ENCODE data around the gene GALP. TPM values are rescaled to one million over a fixed set of nuclear protein-coding genes. Genes with fewer than 3 reads are reported as not detected.
"Not testable (repeated sequence)": the region's sequence is repeated elsewhere in the genome, so short reads cannot be mapped to it uniquely, and the experiment has no call there.

GALP gene
- 6.7 TPM for polyA plus RNA-seq (2013, experiment 1 of 2)
- polyA plus RNA-seq (2013, experiment 2 of 2) = 19.4 TPM

DNA sequence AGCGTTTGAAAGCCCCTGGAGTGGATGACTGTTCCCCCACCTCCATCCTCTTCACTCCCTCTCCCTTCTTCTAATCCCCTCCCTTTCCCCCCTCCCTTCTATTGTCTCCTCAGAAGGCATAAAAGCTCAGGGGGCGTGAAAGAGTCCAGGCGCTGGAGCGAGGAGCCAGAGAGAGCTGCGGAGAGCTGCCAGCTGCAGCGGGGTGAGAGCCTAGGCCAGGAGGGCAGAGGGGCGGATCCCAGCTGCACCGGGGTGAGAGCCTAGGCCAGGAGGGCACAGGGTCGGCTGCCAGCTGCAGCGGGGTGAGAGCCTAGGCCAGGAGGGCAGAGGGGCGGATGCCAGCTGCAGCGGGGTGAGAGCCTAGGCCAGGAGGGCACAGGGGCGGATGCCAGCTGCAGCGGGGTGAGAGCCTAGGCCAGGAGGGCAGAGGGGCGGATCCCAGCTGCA lies at the start of gene GALP:
Gene GALP (plus strand): TSS at position 148 of the 447 bp plus-strand sequence. CDS start 1,101 bp downstream, outside the sequence.
- not testable (repeated sequence) for H3K27me3 ChIP-seq (ENCODE audit: control insufficient read depth in 3 of 3, insufficient read depth in 3 of 3, low read depth in 1 of 3, low read length in 3 of 3); H3K36me3 ChIP-seq (replicated peaks in 1 of 2; ENCODE audit: control insufficient read depth in 2 of 2, insufficient read depth in 2 of 2, low read length in 2 of 2); H3K79me1 ChIP-seq (ENCODE audit: low read depth, low read length); H3K9me3 ChIP-seq (replicated peaks in 1 of 2; ENCODE audit: control insufficient read depth in 2 of 2, insufficient read depth in 1 of 2, low read depth in 1 of 2, low read length in 2 of 2)
- peak within 1 kb of the TSS; percentile 70 for H3K9ac ChIP-seq (ENCODE audit: low read depth, low read length, poor library complexity)
- H3K4me1 ChIP-seq (ENCODE audit: control insufficient read depth in 2 of 2, insufficient read depth in 1 of 2, low read depth in 1 of 2, low read length in 2 of 2) = peaks cover 5 to 20% of the 10 kb centered on the region in 2 donors
- no CpG with 5 or more reads among the region's 15 CpGs for WGBS, 2 donors (ENCODE audit: extremely low coverage in 2 of 2, insufficient read length in 2 of 2, insufficient replicate concordance in 1 of 2)
- peak; percentile 58 for DNase-seq (ENCODE audit: low spot score)
- peak within 1 kb of the TSS; percentile 97 for H4K91ac ChIP-seq (ENCODE audit: low read depth, low read length, poor library complexity)
- H3K18ac ChIP-seq (ENCODE audit: low read length) = peak within 1 kb of the TSS; percentile 97
- H2AFZ ChIP-seq (ENCODE audit: low read length) = peak within 1 kb of the TSS; percentile 68
- peak within 1 kb of the TSS; percentile 93 for H3K4ac ChIP-seq (ENCODE audit: low read length)
- peak within 1 kb of the TSS; percentile 73 for H3K23ac ChIP-seq (ENCODE audit: low read depth, low read length, poor library complexity)
- peak within 1 kb of the TSS; percentile 96 for H2BK5ac ChIP-seq (ENCODE audit: low read length)
- peak within 1 kb of the TSS; percentile 89 for H3K27ac ChIP-seq (replicated peaks; ENCODE audit: low read length)
- peak within 1 kb of the TSS; percentile 89 for H3K14ac ChIP-seq (ENCODE audit: low read length)
- peak within 1 kb of the TSS; percentile 89 for H2BK15ac ChIP-seq (ENCODE audit: low read length)
- H4K8ac ChIP-seq (ENCODE audit: low read depth, low read length) = peak within 1 kb of the TSS; percentile 43
- peak within 1 kb of the TSS; percentile 99 for H2BK12ac ChIP-seq (ENCODE audit: low read length)
- H2AK5ac ChIP-seq (ENCODE audit: low read depth, low read length) = peak within 1 kb of the TSS; percentile 97
- peak within 1 kb of the TSS; percentile 100 for H2BK120ac ChIP-seq (ENCODE audit: low read depth, low read length)
- H3K4me3 ChIP-seq (ENCODE audit: low read length in 2 of 2) = peak within 1 kb of the TSS in 1 of 2 donors; percentile 23
- peak within 1 kb of the TSS; percentile 25 for H3K4me2 ChIP-seq (ENCODE audit: insufficient read depth, low read length, poor library complexity, severe bottlenecking)

DNA sequence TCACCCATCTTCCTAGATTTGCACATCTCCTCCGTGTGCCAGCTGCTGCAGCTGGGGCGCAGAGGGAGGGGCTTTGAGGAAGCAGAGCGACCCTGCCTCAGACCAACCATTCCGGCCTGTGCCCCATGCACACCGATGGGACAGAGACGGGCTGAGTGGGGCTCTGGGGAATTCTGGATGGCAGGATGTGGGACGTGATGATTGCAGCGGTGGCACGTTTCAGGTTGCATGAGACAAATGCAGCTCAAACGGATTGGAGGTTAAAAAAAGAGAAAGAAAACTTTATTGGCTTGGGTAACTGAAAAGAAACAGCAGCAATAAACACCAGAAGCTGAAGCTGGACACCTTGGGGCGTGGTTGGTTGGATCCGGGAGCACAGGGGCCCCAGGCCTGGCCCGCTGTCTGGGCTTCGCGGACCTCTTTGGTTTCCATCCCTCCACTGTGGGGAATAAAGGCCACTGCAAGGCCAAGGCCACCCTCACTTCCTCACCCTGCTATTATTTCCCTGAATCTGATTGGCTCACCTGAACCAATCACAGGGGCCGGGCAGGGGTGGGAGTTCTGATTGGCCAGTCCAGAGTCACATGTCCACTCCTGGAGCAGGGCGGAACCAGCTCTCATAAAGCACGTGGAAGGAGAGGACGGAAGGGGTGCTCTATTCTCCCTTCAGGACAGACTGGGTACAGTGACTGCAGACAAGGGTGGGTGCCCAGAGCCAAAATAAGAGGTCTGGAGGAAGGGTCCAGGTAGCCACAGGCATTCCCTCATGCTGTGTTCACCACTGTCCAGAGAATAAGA lies 48.6 kb upstream of the GALP start:
- H4K91ac ChIP-seq (ENCODE audit: low read depth, low read length, poor library complexity) = no peak overlapping the region
- no peaks in the 10 kb centered on the region for H3K79me1 ChIP-seq (ENCODE audit: low read depth, low read length)
- H3K4me2 ChIP-seq (ENCODE audit: insufficient read depth, low read length, poor library complexity, severe bottlenecking) = no peak overlapping the region
- no peak overlapping the region for H3K4ac ChIP-seq (ENCODE audit: low read length)
- no peak overlapping the region for H4K8ac ChIP-seq (ENCODE audit: low read depth, low read length)
- DNase-seq (ENCODE audit: low spot score) = no peak
- no peak overlapping the region for H2BK5ac ChIP-seq (ENCODE audit: low read length)
- no peak overlapping the region for H2BK15ac ChIP-seq (ENCODE audit: low read length)
- peak overlapping the region; percentile 31 for H3K18ac ChIP-seq (ENCODE audit: low read length)
- H2BK120ac ChIP-seq (ENCODE audit: low read depth, low read length) = no peak overlapping the region
- H2AK5ac ChIP-seq (ENCODE audit: low read depth, low read length) = no peak overlapping the region
- no peak overlapping the region for H3K23ac ChIP-seq (ENCODE audit: low read depth, low read length, poor library complexity)
- H3K9me3 ChIP-seq (replicated peaks in 1 of 2; ENCODE audit: control insufficient read depth in 2 of 2, insufficient read depth in 1 of 2, low read depth in 1 of 2, low read length in 2 of 2) = no peaks in the 10 kb centered on the region
- H3K27me3 ChIP-seq (ENCODE audit: control insufficient read depth in 3 of 3, insufficient read depth in 3 of 3, low read depth in 1 of 3, low read length in 3 of 3) = no peaks in the 10 kb centered on the region
- H3K4me3 ChIP-seq (ENCODE audit: low read length in 2 of 2) = no peak overlapping the region
- H3K36me3 ChIP-seq (replicated peaks in 1 of 2; ENCODE audit: control insufficient read depth in 2 of 2, insufficient read depth in 2 of 2, low read length in 2 of 2) = no peaks in the 10 kb centered on the region
- no peak overlapping the region for H3K14ac ChIP-seq (ENCODE audit: low read length)
- peaks cover 3 to 11% of the 10 kb centered on the region in 2 donors for H3K4me1 ChIP-seq (ENCODE audit: control insufficient read depth in 2 of 2, insufficient read depth in 1 of 2, low read depth in 1 of 2, low read length in 2 of 2)
- peak overlapping the region; percentile 45 for H2AFZ ChIP-seq (ENCODE audit: low read length)
- no peak overlapping the region for H3K27ac ChIP-seq (replicated peaks; ENCODE audit: low read length)
- no CpG with 5 or more reads among the region's 19 CpGs for WGBS, 2 donors (ENCODE audit: extremely low coverage in 2 of 2, insufficient read length in 2 of 2, insufficient replicate concordance in 1 of 2)
- no peak overlapping the region for H3K9ac ChIP-seq (ENCODE audit: low read depth, low read length, poor library complexity)
- no peak overlapping the region for H2BK12ac ChIP-seq (ENCODE audit: low read length)

GRCh38 chr19:56130006-56130405 lies 45.8 kb upstream of the GALP start:
- no CpG with 5 or more reads among the region's 7 CpGs for WGBS, 2 donors (ENCODE audit: extremely low coverage in 2 of 2, insufficient read length in 2 of 2, insufficient replicate concordance in 1 of 2)
- H2BK15ac ChIP-seq (ENCODE audit: low read length) = no peak overlapping the region
- no peak overlapping the region for H3K18ac ChIP-seq (ENCODE audit: low read length)
- peaks cover 7 to 13% of the 10 kb centered on the region in 2 donors for H3K4me1 ChIP-seq (ENCODE audit: control insufficient read depth in 2 of 2, insufficient read depth in 1 of 2, low read depth in 1 of 2, low read length in 2 of 2)
- H3K4me3 ChIP-seq (ENCODE audit: low read length in 2 of 2) = no peak overlapping the region
- H3K27ac ChIP-seq (replicated peaks; ENCODE audit: low read length) = no peak overlapping the region
- H3K9ac ChIP-seq (ENCODE audit: low read depth, low read length, poor library complexity) = no peak overlapping the region
- no peaks in the 10 kb centered on the region for H3K36me3 ChIP-seq (replicated peaks in 1 of 2; ENCODE audit: control insufficient read depth in 2 of 2, insufficient read depth in 2 of 2, low read length in 2 of 2)
- no peak overlapping the region for H2BK120ac ChIP-seq (ENCODE audit: low read depth, low read length)
- no peak for DNase-seq (ENCODE audit: low spot score)
- H2BK12ac ChIP-seq (ENCODE audit: low read length) = no peak overlapping the region
- H3K23ac ChIP-seq (ENCODE audit: low read depth, low read length, poor library complexity) = no peak overlapping the region
- no peak overlapping the region for H2BK5ac ChIP-seq (ENCODE audit: low read length)
- no peak overlapping the region for H4K8ac ChIP-seq (ENCODE audit: low read depth, low read length)
- no peaks in the 10 kb centered on the region for H3K79me1 ChIP-seq (ENCODE audit: low read depth, low read length)
- no peaks in the 10 kb centered on the region for H3K27me3 ChIP-seq (ENCODE audit: control insufficient read depth in 3 of 3, insufficient read depth in 3 of 3, low read depth in 1 of 3, low read length in 3 of 3)
- no peak overlapping the region for H2AFZ ChIP-seq (ENCODE audit: low read length)
- H2AK5ac ChIP-seq (ENCODE audit: low read depth, low read length) = no peak overlapping the region
- H3K9me3 ChIP-seq (replicated peaks in 1 of 2; ENCODE audit: control insufficient read depth in 2 of 2, insufficient read depth in 1 of 2, low read depth in 1 of 2, low read length in 2 of 2) = no peaks in the 10 kb centered on the region
- no peak overlapping the region for H4K91ac ChIP-seq (ENCODE audit: low read depth, low read length, poor library complexity)
- no peak overlapping the region for H3K14ac ChIP-seq (ENCODE audit: low read length)
- no peak overlapping the region for H3K4ac ChIP-seq (ENCODE audit: low read length)
- no peak overlapping the region for H3K4me2 ChIP-seq (ENCODE audit: insufficient read depth, low read length, poor library complexity, severe bottlenecking)

DNA sequence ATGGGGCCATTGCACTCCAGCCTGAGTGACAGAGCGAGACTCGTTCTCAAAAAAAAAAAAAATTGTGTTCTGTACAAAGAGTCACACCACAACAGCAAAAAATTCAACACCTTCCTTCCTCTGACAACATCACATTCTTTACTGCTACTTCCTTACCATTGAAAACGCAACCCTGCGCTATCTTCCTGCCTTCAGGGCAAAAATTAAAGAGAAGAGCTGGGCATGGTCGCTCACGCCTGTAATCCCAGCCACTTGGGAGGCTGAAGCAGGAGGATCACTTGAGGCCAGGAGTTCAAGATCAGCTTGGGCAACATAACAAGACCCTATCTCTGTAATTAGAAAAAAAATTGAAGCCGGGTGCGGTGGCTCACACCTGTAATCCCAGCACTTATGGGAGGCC lies 44.2 kb upstream of the GALP start:
- Histone ChIP-seq H3K27me3 (ENCODE audit: control insufficient read depth in 3 of 3, insufficient read depth in 3 of 3, low read depth in 1 of 3, low read length in 3 of 3) (no peaks in the 10 kb centered on the region), H3K4me3 (ENCODE audit: low read length in 2 of 2) (no peak overlapping the region), H2AK5ac (ENCODE audit: low read depth, low read length) (no peak overlapping the region), H4K91ac (ENCODE audit: low read depth, low read length, poor library complexity) (no peak overlapping the region), H3K4me1 (ENCODE audit: control insufficient read depth in 2 of 2, insufficient read depth in 1 of 2, low read depth in 1 of 2, low read length in 2 of 2) (peaks cover 4 to 8% of the 10 kb centered on the region in 2 donors), H3K9ac (ENCODE audit: low read depth, low read length, poor library complexity) (no peak overlapping the region), H3K36me3 (replicated peaks in 1 of 2; ENCODE audit: control insufficient read depth in 2 of 2, insufficient read depth in 2 of 2, low read length in 2 of 2) (no peaks in the 10 kb centered on the region), H3K79me1 (ENCODE audit: low read depth, low read length) (no peaks in the 10 kb centered on the region), H2BK12ac (ENCODE audit: low read length) (no peak overlapping the region), H2AFZ (ENCODE audit: low read length) (no peak overlapping the region), H3K23ac (ENCODE audit: low read depth, low read length, poor library complexity) (no peak overlapping the region), H3K4ac (ENCODE audit: low read length) (no peak overlapping the region), H3K14ac (ENCODE audit: low read length) (no peak overlapping the region), H3K9me3 (replicated peaks in 1 of 2; ENCODE audit: control insufficient read depth in 2 of 2, insufficient read depth in 1 of 2, low read depth in 1 of 2, low read length in 2 of 2) (no peaks in the 10 kb centered on the region), H3K4me2 (ENCODE audit: insufficient read depth, low read length, poor library complexity, severe bottlenecking) (no peak overlapping the region), H4K8ac (ENCODE audit: low read depth, low read length) (no peak overlapping the region), H2BK15ac (ENCODE audit: low read length) (no peak overlapping the region), H2BK5ac (ENCODE audit: low read length) (no peak overlapping the region), H3K18ac (ENCODE audit: low read length) (no peak overlapping the region), H2BK120ac (ENCODE audit: low read depth, low read length) (no peak overlapping the region), H3K27ac (replicated peaks; ENCODE audit: low read length) (peak overlapping the region; percentile 82)
- no CpG with 5 or more reads among the region's 8 CpGs for WGBS, 2 donors (ENCODE audit: extremely low coverage in 2 of 2, insufficient read length in 2 of 2, insufficient replicate concordance in 1 of 2)
- DNase-seq (ENCODE audit: low spot score) = no peak
